DOHH2 (cell line): ENCODE measurements around the gene AGTRAP.

Source experiments
- CTCF ChIP-seq: fragments of 200-600 bp; sonication (generic); IDR thresholded peaks from one replicate; pipeline ENCODE4 v1.5.1; 2014; ENCODE audit warnings: antibody characterized with exemption, mild to moderate bottlenecking, low read depth, low read length; ENCODE audit not compliant: poor library complexity, severe bottlenecking
- EZH2phosphoT487 ChIP-seq: fragments of 200-600 bp; sonication (generic); IDR thresholded peaks from 2 replicates; pipeline ENCODE4 v1.6.1; 2017; ENCODE audit warnings: borderline replicate concordance, mild to moderate bottlenecking, antibody characterized with exemption, low read length, moderate library complexity, mixed read lengths

- no peak for TF ChIP-seq CTCF
- no peak for TF ChIP-seq EZH2phosphoT487
Observed at GRCh38 chr1:11764115-11764514, 28.2 kb downstream of the AGTRAP start.
